HG02678 (cell line): ENCODE measurements around the gene GRAP.

ENCODE experiments used
- ATAC-seq: cut with Tn5 transposase; IDR thresholded peaks from one replicate; pipeline ENCODE4 v1.9.1; 2021; ENCODE audit warnings: mild to moderate bottlenecking, moderate library complexity; ENCODE audit not compliant: unreplicated experiment

GRAP gene

GRCh38 chr17:19004421-19005136 is 42.2 kb downstream of the GRAP start, which contains the start of gene FAM83G:
FAM83G (minus strand) TSS chr17:19004764; CDS start chr17:19004041, 723 bp downstream.
- peak; percentile 79 for ATAC-seq

GRCh38 chr17:19003543-19004420 is 43.0 kb downstream of the GRAP start:
- ATAC-seq, result peak; percentile 27

- no peak for ATAC-seq
Observed at GRCh38 chr17:19002805-19003542, 43.8 kb downstream of the GRAP start.

GRCh38 chr17:19001907-19002590 is 44.7 kb downstream of the GRAP start:
- no peak for ATAC-seq

- ATAC-seq, result no peak
Observed at GRCh38 chr17:19000531-19001325, 46.0 kb downstream of the GRAP start.

DNA sequence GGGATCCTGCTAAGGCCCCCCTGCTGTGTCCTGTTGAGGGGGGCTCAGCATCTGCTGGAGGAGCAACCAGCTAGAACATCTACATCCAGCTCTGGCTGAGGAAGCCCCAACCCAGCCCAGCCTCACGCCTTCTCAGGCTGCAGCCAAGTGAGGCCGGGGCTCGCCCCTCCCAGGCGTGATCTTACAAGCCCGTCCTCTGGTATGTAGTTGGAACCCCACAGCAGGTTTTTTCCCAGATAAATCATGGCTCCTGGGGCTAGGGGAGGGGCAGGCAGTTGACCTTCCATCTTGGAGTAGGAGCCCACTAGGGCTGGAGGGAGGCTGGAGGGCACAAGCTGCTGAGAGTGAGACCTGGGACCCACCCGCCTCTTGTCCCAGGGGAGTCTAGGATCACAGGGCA is 46.8 kb downstream of the GRAP start:
- ATAC-seq, result no peak

DNA sequence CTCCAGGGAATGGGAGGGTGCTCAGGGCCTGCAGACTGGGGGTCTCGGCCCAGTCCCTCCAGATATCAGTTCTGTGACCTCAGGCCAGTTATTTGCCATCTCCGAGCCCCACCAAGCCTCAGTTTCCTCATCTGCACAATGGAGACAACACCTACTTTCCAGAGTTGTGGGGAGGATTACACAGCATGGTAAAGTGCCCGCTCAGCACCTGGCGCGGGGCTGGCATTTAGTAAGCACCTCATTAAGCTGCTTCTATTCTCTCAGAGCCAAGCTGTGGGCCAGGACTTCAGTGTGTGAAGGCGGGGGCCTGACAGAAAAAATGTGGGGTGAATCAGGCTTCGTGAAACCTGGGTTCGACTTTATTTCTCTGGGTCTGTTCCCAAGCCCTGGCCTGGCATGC is 47.4 kb downstream of the GRAP start:
- no peak for ATAC-seq

GRCh38 chr17:18997650-18998196 is 49.0 kb downstream of the GRAP start:
- no peak for ATAC-seq

DNA sequence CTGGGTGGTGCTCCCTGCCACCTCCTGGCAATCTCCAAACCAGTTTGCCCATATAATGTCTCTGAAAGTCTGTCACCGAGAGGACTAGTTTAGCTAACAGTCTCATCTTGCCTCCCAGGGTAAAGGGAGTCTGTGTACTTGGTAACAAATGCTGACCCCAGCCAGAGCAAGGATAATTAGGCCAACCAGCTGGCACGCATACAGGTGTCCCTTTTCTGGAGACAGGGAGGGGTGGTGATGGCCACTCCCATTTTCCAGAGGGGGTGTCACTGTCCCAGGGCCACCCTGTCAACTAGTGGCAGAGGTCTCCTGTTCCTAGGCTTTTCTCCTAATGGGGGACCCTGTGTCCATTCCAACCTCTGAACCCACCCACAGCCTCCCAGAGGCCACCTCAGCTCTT is 50.3 kb downstream of the GRAP start:
- no peak for ATAC-seq

GRCh38 chr17:18995220-18995619 is 51.5 kb downstream of the GRAP start:
- ATAC-seq, result no peak

GRCh38 chr17:18994631-18995030 is 52.1 kb downstream of the GRAP start:
- ATAC-seq, result no peak

DNA sequence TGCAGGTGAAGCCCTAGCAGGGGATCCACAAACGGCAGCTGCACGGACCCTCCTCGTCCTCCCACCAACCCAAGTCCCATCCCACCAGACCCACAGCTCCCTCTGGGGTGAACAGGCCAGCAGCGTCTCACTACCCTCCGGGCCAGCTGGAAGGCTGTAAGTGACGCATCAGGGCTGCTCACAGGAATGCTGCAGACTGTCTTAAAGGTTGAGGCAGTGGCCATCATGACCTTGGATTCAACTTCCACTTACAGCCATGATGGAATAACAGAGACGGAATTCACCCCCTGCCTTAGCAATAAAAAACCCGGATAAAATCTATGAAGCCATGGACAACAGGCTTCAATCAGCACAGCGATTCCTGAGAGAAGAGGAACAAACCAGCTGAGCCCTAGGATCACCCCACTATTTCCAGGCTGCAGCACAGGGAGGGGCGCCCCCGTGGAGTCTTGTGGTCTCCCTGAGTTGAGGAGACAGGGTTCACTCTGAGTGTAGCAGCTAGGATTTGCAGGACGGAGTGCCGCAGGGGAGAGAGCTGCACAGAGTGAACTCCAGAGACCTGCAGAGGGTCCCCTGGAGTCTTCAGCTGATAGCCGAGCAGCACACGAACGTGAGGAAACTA is 52.7 kb downstream of the GRAP start:
- ATAC-seq, result no peak

- peak; percentile 80 for ATAC-seq
Observed at GRCh38 chr17:18992454-18993130, 54.2 kb downstream of the GRAP start.

GRCh38 chr17:18991531-18992315 is 55.0 kb downstream of the GRAP start:
- no peak for ATAC-seq

- ATAC-seq, result no peak
Observed at GRCh38 chr17:18990331-18990730, 56.4 kb downstream of the GRAP start.

GRCh38 chr17:18988546-18989173 is 58.1 kb downstream of the GRAP start:
- ATAC-seq, result no peak

GRCh38 chr17:18987862-18988545 is 58.8 kb downstream of the GRAP start:
- no peak for ATAC-seq
